Measurements from ENCODE around the gene CIAO1.
A peak's percentile ranks its signal among the peaks of the same experiment; 100 is the strongest.
"Not testable (repeated sequence)": the region's sequence is repeated elsewhere in the genome, so short reads cannot be mapped to it uniquely, and the experiment has no call there.

Gene CIAO1

DNA sequence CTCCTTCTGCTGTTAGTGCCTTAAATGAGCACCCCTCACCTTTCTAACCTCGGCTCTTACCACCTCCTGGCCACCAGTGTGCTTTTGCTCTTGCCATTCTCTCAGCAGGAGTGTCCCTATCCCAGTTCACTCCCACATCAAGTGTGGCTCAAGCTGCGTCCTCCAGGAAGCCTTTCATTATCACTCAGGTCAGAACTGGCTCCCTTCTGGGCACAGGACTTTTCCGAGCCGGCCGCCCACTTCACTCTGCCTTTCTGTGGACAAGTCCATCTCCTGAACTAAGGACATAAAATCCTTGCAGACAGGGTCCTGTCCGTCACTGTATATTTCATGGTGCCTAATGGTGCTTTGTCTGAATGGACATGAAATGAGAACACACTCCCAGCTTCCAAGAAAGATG, 15.8 kb upstream of the CIAO1 start:
- DNase-seq (ENCODE audit: low read depth): no peak

- DNase-seq (ENCODE audit: low read depth): no peak
Measured at GRCh38 chr2:96251721-96252292, 14.2 kb upstream of the CIAO1 start.

- no peak for DNase-seq (ENCODE audit: low read depth)
Measured at GRCh38 chr2:96252526-96252925, 13.5 kb upstream of the CIAO1 start.

- DNase-seq (ENCODE audit: low read depth): no peak
Measured at GRCh38 chr2:96253006-96253405, 13.0 kb upstream of the CIAO1 start.

GRCh38 chr2:96254571-96254970, 11.5 kb upstream of the CIAO1 start:
- DNase-seq (ENCODE audit: low read depth): no peak

DNA sequence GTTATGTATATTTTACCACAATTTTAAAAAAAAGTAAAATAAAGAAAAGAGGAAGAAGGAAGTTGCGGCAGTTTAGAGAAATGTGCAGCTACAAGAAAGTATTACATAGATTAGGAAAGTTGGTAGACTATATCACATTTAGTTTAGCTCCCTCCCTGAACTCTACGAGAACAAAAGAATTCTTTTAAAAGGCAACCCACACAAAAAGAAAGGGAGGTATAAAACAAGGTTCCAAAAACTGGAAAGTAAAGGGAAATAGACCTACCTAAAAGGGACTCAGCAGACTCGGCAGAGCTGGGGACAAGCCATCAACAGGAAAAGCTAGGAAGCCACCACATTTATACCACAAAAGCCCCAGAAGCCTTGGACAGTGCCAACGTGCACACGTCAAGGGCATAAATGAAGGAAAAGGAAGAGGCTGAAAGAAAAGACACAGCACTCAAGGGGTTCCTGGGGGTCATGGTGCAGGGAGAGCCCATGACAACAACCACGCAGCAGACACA, 9.4 kb upstream of the CIAO1 start:
- no peak for DNase-seq (ENCODE audit: low read depth)

DNA sequence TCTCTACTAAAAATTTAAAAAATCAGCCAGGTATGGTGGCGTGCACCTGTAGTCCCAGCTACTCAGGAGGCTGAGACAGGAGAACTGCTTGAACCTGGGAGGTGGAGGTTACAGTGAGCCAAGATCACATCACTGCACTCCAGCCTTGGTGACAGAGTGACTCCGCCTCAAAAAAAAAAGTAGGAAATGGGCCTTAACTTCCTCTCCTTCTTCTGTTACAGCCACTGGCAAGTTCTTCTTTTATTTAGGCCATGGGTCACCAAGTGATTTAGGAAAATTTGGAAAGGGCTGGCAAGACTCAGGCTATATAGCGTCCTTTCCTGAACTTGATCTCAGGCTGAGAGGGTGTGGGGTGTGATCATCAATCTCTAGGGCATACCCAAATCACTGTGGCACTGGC, 8.3 kb upstream of the CIAO1 start:
- not testable (repeated sequence) for DNase-seq (ENCODE audit: low read depth)

- no peak for DNase-seq (ENCODE audit: low read depth)
Measured at GRCh38 chr2:96258166-96259022, 7.6 kb upstream of the CIAO1 start.

DNA sequence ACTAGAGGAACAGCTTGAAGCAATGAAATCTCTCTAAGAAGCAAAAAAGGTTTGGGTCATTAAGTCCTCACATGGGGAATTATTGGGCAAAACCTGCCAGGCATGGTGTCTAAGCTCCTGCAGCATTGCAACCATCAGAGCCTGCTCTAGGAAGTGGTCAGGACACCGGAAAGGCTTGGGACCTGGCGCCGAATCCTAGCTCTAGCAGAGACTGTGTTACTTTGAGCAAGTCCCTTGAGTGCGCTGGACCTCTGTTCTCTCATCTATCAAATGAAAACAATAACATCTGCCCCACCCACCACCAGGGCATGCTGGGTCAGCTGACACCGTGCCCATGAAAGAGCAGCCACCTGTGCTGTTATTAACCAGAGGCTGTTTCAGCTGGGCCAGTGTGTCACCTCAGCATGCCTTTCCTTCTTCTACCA, 6.5 kb upstream of the CIAO1 start:
- no peak for DNase-seq (ENCODE audit: low read depth)

- no peak for DNase-seq (ENCODE audit: low read depth)
Measured at GRCh38 chr2:96260387-96261260, 5.4 kb upstream of the CIAO1 start.

DNA sequence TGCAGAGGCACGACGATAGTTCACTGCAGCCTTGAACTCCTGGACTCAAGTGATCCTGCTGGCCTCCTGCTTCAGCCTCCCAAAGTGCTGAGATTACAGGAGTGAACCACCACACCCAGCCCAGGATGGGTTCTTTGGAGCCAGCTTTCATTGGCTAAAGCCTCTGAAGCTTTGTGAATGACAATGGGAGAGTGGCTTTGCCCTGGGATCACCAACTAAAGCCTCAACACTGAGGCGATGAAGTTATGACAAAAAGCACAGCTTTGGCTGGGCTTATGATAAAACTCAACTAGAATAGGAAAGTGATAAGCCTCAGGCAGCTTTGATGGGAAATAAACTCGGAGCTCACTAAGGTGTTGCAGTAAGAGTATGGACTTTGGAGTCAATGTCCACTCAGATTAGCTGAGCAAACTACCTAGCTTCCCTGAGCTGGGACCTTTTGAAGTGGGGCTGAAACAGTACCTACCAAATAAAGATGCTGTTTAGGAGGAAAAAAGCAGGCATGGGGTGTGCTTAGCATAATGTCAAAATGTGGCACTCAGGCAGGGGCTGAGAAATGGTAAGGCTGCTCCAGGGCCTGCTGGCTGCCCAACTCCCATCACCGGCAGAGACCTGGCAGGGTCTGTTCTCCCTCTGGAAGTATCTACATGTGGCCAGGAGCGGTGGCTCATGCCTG, 4.6 kb upstream of the CIAO1 start:
- DNase-seq (ENCODE audit: low read depth): no peak

DNA sequence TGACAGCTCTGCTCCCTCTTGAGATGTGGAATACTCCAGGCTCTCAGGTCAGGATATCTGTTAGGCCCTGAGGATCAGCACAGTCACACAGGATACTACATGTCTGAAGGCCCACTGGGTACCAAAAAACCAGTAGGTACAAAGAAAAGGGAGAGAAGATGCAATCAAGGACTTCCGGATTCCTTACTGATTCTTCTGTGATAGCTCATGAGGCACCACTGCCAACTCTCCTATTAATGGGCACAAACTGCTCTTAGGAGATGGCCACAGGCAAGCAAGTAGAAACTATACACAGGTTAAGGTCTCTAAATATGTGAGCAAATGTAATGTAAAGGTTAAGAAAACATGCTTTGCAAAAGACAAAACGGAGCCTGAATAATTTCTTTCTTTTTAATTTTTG, 3.7 kb upstream of the CIAO1 start:
- no peak for DNase-seq (ENCODE audit: low read depth)

GRCh38 chr2:96264086-96264485, 1.9 kb upstream of the CIAO1 start:
- DNase-seq (ENCODE audit: low read depth): no peak

GRCh38 chr2:96264656-96265348, 1.2 kb upstream of the CIAO1 start:
- no peak for DNase-seq (ENCODE audit: low read depth)

- DNase-seq (ENCODE audit: low read depth): no peak
Measured at GRCh38 chr2:96265349-96265839, 631 bp upstream of the CIAO1 start.

DNA sequence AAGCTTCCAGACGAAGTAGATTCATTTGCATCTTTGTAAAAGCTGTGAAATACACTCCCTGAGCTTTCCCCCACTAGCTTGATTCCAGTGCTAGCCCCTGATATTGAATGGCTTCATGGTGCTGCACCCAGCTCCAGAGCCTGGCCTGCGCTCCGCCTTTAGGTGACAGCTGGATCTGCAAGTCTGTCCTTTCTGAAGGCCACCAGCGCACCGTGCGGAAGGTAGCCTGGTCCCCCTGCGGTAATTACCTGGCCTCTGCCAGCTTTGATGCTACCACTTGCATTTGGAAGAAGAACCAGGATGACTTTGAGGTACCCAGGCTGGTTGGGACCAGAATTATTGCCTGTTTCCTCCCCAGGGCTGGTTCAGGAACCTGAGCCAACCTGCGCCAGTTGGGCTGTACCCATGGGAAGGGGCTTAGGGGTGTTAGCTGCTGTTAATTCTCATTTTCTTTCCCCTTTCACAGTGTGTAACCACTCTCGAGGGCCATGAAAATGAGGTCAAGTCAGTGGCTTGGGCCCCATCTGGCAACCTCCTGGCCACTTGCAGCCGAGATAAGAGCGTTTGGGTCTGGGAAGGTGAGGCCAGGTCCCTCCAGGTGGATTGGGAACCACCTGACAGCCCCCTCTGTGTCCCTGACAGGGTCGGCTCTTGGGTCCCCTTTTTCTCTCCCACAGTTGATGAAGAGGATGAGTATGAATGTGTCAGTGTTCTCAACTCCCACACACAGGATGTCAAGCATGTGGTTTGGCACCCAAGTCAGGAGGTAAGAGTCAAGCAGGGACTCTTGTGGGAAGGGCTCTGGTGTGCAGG, 1.3 kb downstream of the CIAO1 start:
- peak; percentile 31 for DNase-seq (ENCODE audit: low read depth)

GRCh38 chr2:96271995-96272394, 6.0 kb downstream of the CIAO1 start:
- DNase-seq (ENCODE audit: low read depth): no peak

DNA sequence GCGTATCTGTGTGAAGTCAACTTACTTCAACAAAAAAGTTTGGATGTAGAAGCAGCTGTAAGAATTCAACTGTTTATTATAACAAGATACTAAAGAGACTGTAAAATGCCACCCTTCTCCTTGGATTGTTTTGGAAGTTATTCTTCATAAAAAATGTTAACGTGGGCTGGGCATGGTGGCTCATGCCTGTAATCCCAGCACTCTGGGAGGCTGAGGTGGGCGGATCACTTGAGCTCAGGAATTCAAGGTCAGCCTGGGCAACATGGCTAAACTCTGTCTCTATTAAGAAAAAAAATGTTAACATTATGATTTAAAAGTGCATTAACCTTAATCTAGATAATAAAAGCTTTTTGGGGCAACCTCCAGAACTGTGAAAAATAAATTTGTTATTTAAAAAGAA, 7.7 kb downstream of the CIAO1 start:
- no peak for DNase-seq (ENCODE audit: low read depth)

DNA sequence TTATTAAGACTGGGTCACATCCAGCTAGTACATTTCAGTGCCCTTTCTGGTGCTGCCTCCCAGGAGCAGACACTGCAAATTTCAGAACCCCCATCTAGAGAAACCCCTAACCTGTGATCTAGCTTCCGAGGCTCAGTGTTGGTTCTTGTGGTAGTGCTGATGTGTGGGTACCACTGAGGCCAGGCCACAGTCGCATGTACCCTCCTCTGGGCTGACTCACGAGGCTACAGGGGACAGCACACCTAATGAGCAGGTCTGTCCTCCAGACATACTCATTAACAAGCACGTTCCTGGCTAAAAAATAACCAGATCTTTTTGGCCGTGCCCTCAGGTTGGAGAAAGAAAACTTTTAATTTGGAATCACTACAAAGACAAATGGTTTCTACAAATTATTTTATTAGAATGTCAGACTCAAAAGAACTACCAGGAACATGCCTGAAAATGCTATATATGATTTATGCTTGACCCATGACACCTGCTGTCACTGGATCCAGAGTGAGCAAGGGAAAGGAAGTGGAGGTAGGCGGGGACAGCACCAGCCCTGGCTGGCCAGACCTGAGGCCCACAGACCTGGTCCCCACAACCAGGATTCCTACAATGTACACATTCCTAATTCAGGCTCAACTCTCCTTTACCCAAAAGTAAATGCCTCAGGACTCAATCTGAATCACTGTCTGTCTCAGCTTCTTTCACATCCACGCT, 8.5 kb downstream of the CIAO1 start:
- DNase-seq (ENCODE audit: low read depth): no peak
